ENCODE measurements around the gene STK39. TPM values are rescaled to one million over a fixed set of nuclear protein-coding genes. Genes with fewer than 3 reads are reported as not detected.

STK39 gene
- total and polyA plus RNA-seq, 9 of the 15 experiments (the other 6 are each of a cell fraction or from before 2014, with no cell fraction given) = 0.19 to 0.76 (median 0.51) TPM

DNA sequence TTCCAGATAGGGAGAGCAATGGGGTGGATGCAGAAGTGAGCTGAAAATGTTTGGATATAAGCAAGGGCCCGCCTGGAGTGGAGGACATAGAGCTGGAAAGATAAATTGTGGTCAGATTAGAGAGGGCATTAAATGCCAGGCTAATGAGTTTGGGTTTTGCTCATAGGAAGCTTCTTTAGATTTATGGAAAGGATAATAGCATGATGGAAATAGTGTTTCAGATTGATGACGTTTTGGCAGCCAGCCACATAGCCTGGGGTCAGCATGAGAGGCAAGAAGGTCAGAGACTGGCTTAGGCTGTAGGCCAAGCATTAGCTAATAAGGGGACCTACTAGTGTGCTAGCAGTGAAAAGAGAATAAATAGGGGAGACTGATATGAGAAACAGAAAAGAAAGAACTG lies 321.6 kb downstream of the STK39 start:
- H4K20me1 ChIP-seq (replicated peaks; ENCODE audit: control insufficient read depth, insufficient read depth, low read length) = peaks cover 8% of the 10 kb centered on the region; the same call in 1 of the 2 replicates
- H3K9me1 ChIP-seq (ENCODE audit: control insufficient read depth, insufficient read depth, low read length) = no peaks in the 10 kb centered on the region
- no peak overlapping the region for H2AFZ ChIP-seq (ENCODE audit: low read depth, low read length)
- BruUV-seq (replicated peaks) = no TSS peak
- in situ Hi-C loops (cut with MboI) = loop anchor here (25.0 kb wide), 1 partner anchor 987 kb away; the partner anchor contains the start of gene G6PC2
- FAIRE-seq (no peak), ATAC-seq (no peak), DNase-seq (ENCODE audit: extremely low read depth in 1 of 4, low spot score in 3 of 4) (no peak)
- peaks cover 0 to 5% of the 10 kb centered on the region in 2 experiments; a peak in 1 of 5 replicates for H3K4me1 ChIP-seq (replicated peaks in 1 of 2; ENCODE audit: control insufficient read depth in 2 of 2, insufficient read depth in 2 of 2, low read length in 2 of 2)
- H3K9ac ChIP-seq (ENCODE audit: insufficient read depth in 1 of 2, low read depth in 2 of 2, low read length in 2 of 2) = no peak overlapping the region
- no peak overlapping the region for H3K4me3 ChIP-seq
- no peak overlapping the region for H3K27ac ChIP-seq (ENCODE audit: extremely low read depth, low read depth, low read length)
- H3K36me3 ChIP-seq (ENCODE audit: control insufficient read depth, insufficient read depth, low read length) = peaks cover 87% of the 10 kb centered on the region
- H3K27me3 ChIP-seq (ENCODE audit: control insufficient read depth in 2 of 2, insufficient read depth in 2 of 2, low read length in 2 of 2) = no peaks in the 10 kb centered on the region
- 38% methylated on average over 2 of the region's 2 CpGs for WGBS (ENCODE audit: insufficient coverage, low coverage, missing lambda C conversion rate)
- ChIA-PET POLR2A (interaction anchor here (0.5 to 7.9 kb wide), 3 partner anchors 14 to 1373 kb away, joined by 4 to 94 read pairs (median 5); no protein-coding TSS in a partner anchor), CTCF (ENCODE audit: low intra/inter-chr PET ratio) (no interaction called here)
- no peak overlapping the region for H3K4me2 ChIP-seq (ENCODE audit: insufficient read depth, low read length)
- intact Hi-C loops (cut with micrococcal nuclease) = no loop called here
- peaks cover 95% of the 10 kb centered on the region for H3K79me2 ChIP-seq (ENCODE audit: control insufficient read depth, insufficient read depth, low read length)
- no peaks in the 10 kb centered on the region for H3K9me3 ChIP-seq (replicated peaks; ENCODE audit: control insufficient read depth, insufficient read depth, low read depth, low read length)
- TF ChIP-seq PHF20 (IDR thresholded peaks at IDR 0.05; ENCODE audit: partially characterized antibody) (no peak), SIRT6 (IDR thresholded peaks at IDR 0.05; ENCODE audit: low read depth, low read length) (no peak), CBFB (CRISPR knock-in tag; IDR thresholded peaks at IDR 0.05) (no peak), NFIC (IDR thresholded peaks at IDR 0.05) (peak; percentile 76), GMEB1 (CRISPR knock-in tag; IDR thresholded peaks at IDR 0.05) (no peak), HNRNPK (IDR thresholded peaks at IDR 0.05; ENCODE audit: low read depth, low read length, poor library complexity, severe bottlenecking) (no peak), PHB (CRISPR knock-in tag; IDR thresholded peaks at IDR 0.05) (no peak), DIDO1 (tag; IDR thresholded peaks at IDR 0.05; ENCODE audit: low read depth) (no peak), SREBF2 (CRISPR knock-in tag; IDR thresholded peaks at IDR 0.05) (no peak), RBM39 (optimal IDR thresholded peaks at IDR 0.05; ENCODE audit: low read depth, low read length) (no peak), MEIS2 (IDR thresholded peaks at IDR 0.05; ENCODE audit: partially characterized antibody) (peak; percentile 2)
- TF ChIP-seq, protein P1, sequence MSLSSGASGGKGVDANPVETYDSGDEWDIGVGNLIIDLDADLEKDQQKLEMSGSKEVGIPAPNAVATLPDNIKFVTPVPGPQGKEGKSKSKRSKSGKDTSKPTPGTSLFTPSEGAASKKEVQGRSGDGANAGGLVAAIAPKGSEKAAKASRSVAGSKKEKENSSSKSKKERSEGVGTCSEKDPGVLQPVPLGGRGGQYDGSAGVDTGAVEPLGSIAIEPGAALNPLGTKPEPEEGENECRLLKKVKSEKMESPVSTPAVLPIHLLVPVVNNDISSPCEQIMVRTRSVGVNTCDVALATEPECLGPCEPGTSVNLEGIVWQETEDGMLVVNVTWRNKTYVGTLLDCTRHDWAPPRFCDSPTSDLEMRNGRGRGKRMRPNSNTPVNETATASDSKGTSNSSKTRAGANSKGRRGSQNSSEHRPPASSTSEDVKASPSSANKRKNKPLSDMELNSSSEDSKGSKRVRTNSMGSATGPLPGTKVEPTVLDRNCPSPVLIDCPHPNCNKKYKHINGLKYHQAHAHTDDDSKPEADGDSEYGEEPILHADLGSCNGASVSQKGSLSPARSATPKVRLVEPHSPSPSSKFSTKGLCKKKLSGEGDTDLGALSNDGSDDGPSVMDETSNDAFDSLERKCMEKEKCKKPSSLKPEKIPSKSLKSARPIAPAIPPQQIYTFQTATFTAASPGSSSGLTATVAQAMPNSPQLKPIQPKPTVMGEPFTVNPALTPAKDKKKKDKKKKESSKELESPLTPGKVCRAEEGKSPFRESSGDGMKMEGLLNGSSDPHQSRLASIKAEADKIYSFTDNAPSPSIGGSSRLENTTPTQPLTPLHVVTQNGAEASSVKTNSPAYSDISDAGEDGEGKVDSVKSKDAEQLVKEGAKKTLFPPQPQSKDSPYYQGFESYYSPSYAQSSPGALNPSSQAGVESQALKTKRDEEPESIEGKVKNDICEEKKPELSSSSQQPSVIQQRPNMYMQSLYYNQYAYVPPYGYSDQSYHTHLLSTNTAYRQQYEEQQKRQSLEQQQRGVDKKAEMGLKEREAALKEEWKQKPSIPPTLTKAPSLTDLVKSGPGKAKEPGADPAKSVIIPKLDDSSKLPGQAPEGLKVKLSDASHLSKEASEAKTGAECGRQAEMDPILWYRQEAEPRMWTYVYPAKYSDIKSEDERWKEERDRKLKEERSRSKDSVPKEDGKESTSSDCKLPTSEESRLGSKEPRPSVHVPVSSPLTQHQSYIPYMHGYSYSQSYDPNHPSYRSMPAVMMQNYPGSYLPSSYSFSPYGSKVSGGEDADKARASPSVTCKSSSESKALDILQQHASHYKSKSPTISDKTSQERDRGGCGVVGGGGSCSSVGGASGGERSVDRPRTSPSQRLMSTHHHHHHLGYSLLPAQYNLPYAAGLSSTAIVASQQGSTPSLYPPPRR (CRISPR knock-in tag; IDR thresholded peaks at IDR 0.05; ENCODE audit: borderline replicate concordance) = no peak
- TF ChIP-seq, protein P2, sequence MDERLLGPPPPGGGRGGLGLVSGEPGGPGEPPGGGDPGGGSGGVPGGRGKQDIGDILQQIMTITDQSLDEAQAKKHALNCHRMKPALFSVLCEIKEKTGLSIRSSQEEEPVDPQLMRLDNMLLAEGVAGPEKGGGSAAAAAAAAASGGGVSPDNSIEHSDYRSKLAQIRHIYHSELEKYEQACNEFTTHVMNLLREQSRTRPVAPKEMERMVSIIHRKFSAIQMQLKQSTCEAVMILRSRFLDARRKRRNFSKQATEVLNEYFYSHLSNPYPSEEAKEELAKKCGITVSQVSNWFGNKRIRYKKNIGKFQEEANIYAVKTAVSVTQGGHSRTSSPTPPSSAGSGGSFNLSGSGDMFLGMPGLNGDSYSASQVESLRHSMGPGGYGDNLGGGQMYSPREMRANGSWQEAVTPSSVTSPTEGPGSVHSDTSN (CRISPR knock-in tag; IDR thresholded peaks at IDR 0.05; ENCODE audit: low read depth) = no peak
- TF ChIP-seq, protein P2 (tag; conservative IDR thresholded peaks at IDR 0.05; ENCODE audit: low read depth) = peak; percentile 28; the same call in 1 of the 2 replicates

Measured in K562 (cell line).